Heart right ventricle (tissue), 16 donors: ENCODE data around the gene FIG4. TPM values are rescaled to one million over a fixed set of nuclear protein-coding genes. Genes with fewer than 3 reads are reported as not detected.

ENCODE experiments used
- ATAC-seq, 8 donors: fragments of 200-7000 bp; cut with Tn5 transposase; one replicate each; pipeline ENCODE4 v1.9.1; 2020; ENCODE audit warnings: mild to moderate bottlenecking in 8 of 8, moderate library complexity in 8 of 8, moderate number of reproducible peaks in 1 of 8
- DNase-seq, 2 donors: peaks; one replicate each; pipeline ENCODE4 v3.0.0-alpha.2; 2020
- H3K27ac ChIP-seq, 10 donors: fragments of 200-600 bp; sonication (generic) in 2 of 10; one replicate each; pipeline versions ENCODE4 v1.5.0 to v1.8.0; 2020 to 2022; ENCODE audit warnings: mild to moderate bottlenecking in 3 of 10
- H3K27me3 ChIP-seq, 7 donors: fragments of 200-600 bp; one replicate each; pipeline ENCODE4 v1.8.0; 2021 to 2022; ENCODE audit warnings: mild to moderate bottlenecking in 2 of 7
- H3K36me3 ChIP-seq, 9 donors: fragments of 200-600 bp; sonication (generic) in 1 of 9; one replicate each; pipeline versions ENCODE4 v1.5.0 to v1.8.0; 2020 to 2022; ENCODE audit warnings: mild to moderate bottlenecking in 2 of 9
- H3K4me1 ChIP-seq, 9 donors: fragments of 200-600 bp; sonication (generic) in 1 of 9; one replicate each; pipeline versions ENCODE4 v1.5.0 to v1.8.0; 2020 to 2022; ENCODE audit warnings: mild to moderate bottlenecking in 4 of 9
- H3K4me3 ChIP-seq, 10 donors: fragments of 200-600 bp; sonication (generic) in 2 of 10; one replicate each; pipeline versions ENCODE4 v1.5.0 to v1.8.0; 2020 to 2022; ENCODE audit warnings: mild to moderate bottlenecking in 7 of 10, moderate library complexity in 2 of 10
- H3K9me3 ChIP-seq, 11 donors: fragments of 200-600 bp in 10 of 11; sonication (generic) in 2 of 11; one replicate each; pipeline versions ENCODE4 v1.5.0 to v1.8.0; 2013 to 2022; ENCODE audit warnings: mild to moderate bottlenecking in 2 of 11, control low read depth in 1 of 11, moderate library complexity in 1 of 11
- WGBS, 2 donors: extraction: QIAGEN DNeasy Blood & Tissue Kit; methylation state at CpG; one replicate each; pipeline ENCODE4 v1.1.7; 2013; ENCODE audit warnings: inconsistent platforms in 1 of 2; 5-methylcytosine and 5-hydroxymethylcytosine counted together
- intact Hi-C, 10 donors: fragments of 100-400 bp; cut with DNase I; formaldehyde crosslinking; loops; one replicate each; pipeline versions ENCODE4 v1.11.1 to v1.14.2; 2022
- polyA plus RNA-seq, 2 donors: library from polyadenylated mRNA; stranded (reverse); fragments of 200-250 nt; gene quantifications; one replicate each; pipeline ENCODE4 v1.2.3, GENCODE V29; 2013
- total RNA-seq, 10 donors: library from RNA; stranded (reverse); fragmentation: NEBNext Ultra II Directional in 3 of 10; extraction: Animal tissue kit (Norgen Biotek cat#: 25700) in 3 of 10; gene quantifications; one replicate each; pipeline versions ENCODE4 v1.2.1 to v1.2.4, GENCODE V29; 2021 to 2023
- TF ChIP-seq, protein P1 (sequence below), 9 donors: fragments of 200-600 bp; sonication (generic) in 2 of 9; IDR thresholded peaks; one replicate each; pipeline versions ENCODE4 v1.5.0 to v1.8.0; 2021 to 2022; ENCODE audit warnings: antibody characterized with exemption in 9 of 9, mild to moderate bottlenecking in 5 of 9, moderate library complexity in 1 of 9
- donor health status: Arrhythmogenic right ventricular cardiomyopathy.
- donor health status: ischemic (EF 13 %, LVEDD 7.1; RV severe dilation, severe dysfunction).
- donor health status: healthy with polysubstance abuse.
- donor health status: DM: no; HTN: yes; CAD: no.
- donor health status: DM: no; HTN: no; CAD: no.
- donor health status: ischemic (EF 25% LVEDD 6.9; RV normal size, moderate dysfunction).
- donor health status: ischemic (EF 25% LVEDD 5.7; RV mildly dilated, moderate dysfunction).
- donor health status: healthy.
- donor health status: DM: yes; HTN: yes; CAD: no.
- donor health status: Ischemic cardiomyopathy.
- donor health status: ischemic (EF 35%, LVEDD 5.7; RV mildly dilated, moderate dysfunction).
- donor health status: nonischemic (EF 11% LVEDD 7.7; RV severe dilation, severe dysfunction).
- donor health status: DM: yes; HTN: yes; CAD: no.
- donor health status: PGD.
- donor health status: ischemic (EF 29% LVEDD 5.4; RV normal size, mild dysfunction).
- donor health status: nonischemic (EF 23%, LVEDD 6.1; RV moderate dilation, normal function).

Gene FIG4
- total and polyA plus RNA-seq, 12 donors = 5.1 to 13.1 (median 9.2) TPM

DNA sequence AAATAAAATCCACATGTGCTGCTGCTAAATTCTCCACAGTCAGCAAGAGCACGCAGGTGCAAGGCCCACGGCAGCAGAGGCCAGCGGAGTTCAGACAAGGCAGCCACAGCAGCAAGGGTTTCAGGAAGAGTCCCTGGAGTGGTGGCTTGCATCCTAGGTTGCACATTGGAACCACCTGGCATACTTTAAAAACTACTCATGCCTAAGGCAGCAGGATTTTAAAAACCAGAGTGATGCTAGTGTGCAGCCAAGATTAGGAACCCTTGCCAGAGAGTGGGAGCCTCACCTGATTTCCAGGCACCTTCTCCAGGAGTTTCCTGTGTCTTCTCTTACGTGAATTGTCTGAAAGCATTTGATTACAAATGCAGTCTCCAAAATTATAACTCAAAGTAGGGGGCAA, 183.0 kb downstream of the FIG4 start:
- Histone ChIP-seq H3K27me3 (no peaks in the 10 kb centered on the region), H3K36me3 (no peaks in the 10 kb centered on the region), H3K4me1 (peaks cover 0 to 19% (median 0%) of the 10 kb centered on the region in 9 donors), H3K27ac (no peak overlapping the region), H3K4me3 (no peak overlapping the region), H3K9me3 (no peaks in the 10 kb centered on the region)
- TF ChIP-seq, protein P1, sequence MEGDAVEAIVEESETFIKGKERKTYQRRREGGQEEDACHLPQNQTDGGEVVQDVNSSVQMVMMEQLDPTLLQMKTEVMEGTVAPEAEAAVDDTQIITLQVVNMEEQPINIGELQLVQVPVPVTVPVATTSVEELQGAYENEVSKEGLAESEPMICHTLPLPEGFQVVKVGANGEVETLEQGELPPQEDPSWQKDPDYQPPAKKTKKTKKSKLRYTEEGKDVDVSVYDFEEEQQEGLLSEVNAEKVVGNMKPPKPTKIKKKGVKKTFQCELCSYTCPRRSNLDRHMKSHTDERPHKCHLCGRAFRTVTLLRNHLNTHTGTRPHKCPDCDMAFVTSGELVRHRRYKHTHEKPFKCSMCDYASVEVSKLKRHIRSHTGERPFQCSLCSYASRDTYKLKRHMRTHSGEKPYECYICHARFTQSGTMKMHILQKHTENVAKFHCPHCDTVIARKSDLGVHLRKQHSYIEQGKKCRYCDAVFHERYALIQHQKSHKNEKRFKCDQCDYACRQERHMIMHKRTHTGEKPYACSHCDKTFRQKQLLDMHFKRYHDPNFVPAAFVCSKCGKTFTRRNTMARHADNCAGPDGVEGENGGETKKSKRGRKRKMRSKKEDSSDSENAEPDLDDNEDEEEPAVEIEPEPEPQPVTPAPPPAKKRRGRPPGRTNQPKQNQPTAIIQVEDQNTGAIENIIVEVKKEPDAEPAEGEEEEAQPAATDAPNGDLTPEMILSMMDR (IDR thresholded peaks at IDR 0.05) = no peak
- 88 to 90% methylated on average over 4 of the region's 4 CpGs for WGBS, 2 donors
- intact Hi-C loops = no loop called here
- ATAC-seq = no peak
- DNase-seq = no peak

GRCh38 chr6:109874621-109875020, 183.5 kb downstream of the FIG4 start:
- TF ChIP-seq, protein P1 (IDR thresholded peaks at IDR 0.05) = no peak
- no peak for ATAC-seq

More at GRCh38 chr6:109874621-109875020, 183.5 kb downstream of the FIG4 start:
- H3K4me3 ChIP-seq = no peak overlapping the region
- no peaks in the 10 kb centered on the region for H3K9me3 ChIP-seq
- no peak for DNase-seq
- H3K27me3 ChIP-seq = no peaks in the 10 kb centered on the region
- 93 to 94% methylated on average over 4 of the region's 4 CpGs for WGBS, 2 donors
- no peak overlapping the region for H3K27ac ChIP-seq
- peaks cover 0 to 19% (median 0%) of the 10 kb centered on the region in 9 donors for H3K4me1 ChIP-seq
- H3K36me3 ChIP-seq = no peaks in the 10 kb centered on the region
- intact Hi-C loops = no loop called here

Other genes with a start within 250 kb of the FIG4 start
- gene MICAL1, start 235.5 kb upstream of the FIG4 start, total RNA-seq = 10 to 100 TPM in 2 of 10 donors, 1 to 10 TPM in 8; 2.4 to 11.5 (median 4.9) TPM
- 10 to 100 TPM; 10.2 to 24.0 TPM for gene MICAL1, start 235.5 kb upstream of the FIG4 start, polyA plus RNA-seq
- 1 to 10 TPM; 2.4 to 4.0 (median 3.3) TPM for gene ZBTB24, start 208.1 kb upstream of the FIG4 start, total RNA-seq
- gene ZBTB24, start 208.1 kb upstream of the FIG4 start, polyA plus RNA-seq = 1 to 10 TPM; 1.1 to 2.3 TPM
- 10 to 100 TPM in 7 of 10 donors, 1 to 10 TPM in 3; 6.8 to 17.0 (median 10.9) TPM for gene AK9, start 94 bp upstream of the FIG4 start, total RNA-seq
- 10 to 100 TPM in 1 of 2 donors, 1 to 10 TPM in 1; 4.6 to 13.6 TPM for gene AK9, start 94 bp upstream of the FIG4 start, polyA plus RNA-seq